Colonic mucosa (tissue), 4 donors: ENCODE results near the gene SMIM29. TPM values are rescaled to one million over a fixed set of nuclear protein-coding genes. Genes with fewer than 3 reads are reported as not detected.
A peak's percentile ranks its signal among the peaks of the same experiment; 100 is the strongest.

Source experiments
- DNase-seq: peaks from one replicate; pipeline ENCODE4 v3.0.0-alpha.2; 2020
- H3K27ac ChIP-seq: fragments of 200-600 bp; one replicate; pipeline ENCODE4 v1.8.0; 2021
- H3K27me3 ChIP-seq: fragments of 200-600 bp; one replicate; pipeline ENCODE4 v1.8.0; 2021
- H3K36me3 ChIP-seq: fragments of 200-600 bp; one replicate; pipeline ENCODE4 v1.8.0; 2021
- H3K4me1 ChIP-seq: fragments of 200-600 bp; one replicate; pipeline ENCODE4 v1.8.0; 2021; ENCODE audit warnings: mild to moderate bottlenecking
- H3K4me3 ChIP-seq: fragments of 200-600 bp; one replicate; pipeline ENCODE4 v1.8.0; 2021
- H3K9ac ChIP-seq, 2 donors: one replicate each; pipeline ENCODE4 v1.7.0; 2013; ENCODE audit warnings: control low read depth in 2 of 2, low read depth in 2 of 2, low read length in 2 of 2
- H3K9me3 ChIP-seq: fragments of 200-600 bp; one replicate; pipeline ENCODE4 v1.8.0; 2021
- intact Hi-C: fragments of 100-400 bp; cut with DNase I; formaldehyde crosslinking; loops from one replicate; pipeline ENCODE4 v1.14.1; 2022
- total RNA-seq, 2 donors: library from RNA; stranded (reverse); fragmentation: NEBNext Ultra II Directional in 1 of 2; extraction: Animal tissue kit (Norgen Biotek cat#: 25700) in 1 of 2; gene quantifications; one replicate each; pipeline ENCODE4 v1.2.1, GENCODE V29; 2021
- TF ChIP-seq, protein P1 (sequence below): fragments of 200-600 bp; IDR thresholded peaks from one replicate; pipeline ENCODE4 v1.8.0; 2022; ENCODE audit warnings: antibody characterized with exemption, mild to moderate bottlenecking
- donor health status: healthy.
- donor health status: DM: no; HTN: no; CAD: no.
- donor health status: DM: no; HTN: no; CAD: no.

Gene SMIM29
- total RNA-seq, 2 donors from 2014 or later, result 8.6 to 12.8 TPM

DNA sequence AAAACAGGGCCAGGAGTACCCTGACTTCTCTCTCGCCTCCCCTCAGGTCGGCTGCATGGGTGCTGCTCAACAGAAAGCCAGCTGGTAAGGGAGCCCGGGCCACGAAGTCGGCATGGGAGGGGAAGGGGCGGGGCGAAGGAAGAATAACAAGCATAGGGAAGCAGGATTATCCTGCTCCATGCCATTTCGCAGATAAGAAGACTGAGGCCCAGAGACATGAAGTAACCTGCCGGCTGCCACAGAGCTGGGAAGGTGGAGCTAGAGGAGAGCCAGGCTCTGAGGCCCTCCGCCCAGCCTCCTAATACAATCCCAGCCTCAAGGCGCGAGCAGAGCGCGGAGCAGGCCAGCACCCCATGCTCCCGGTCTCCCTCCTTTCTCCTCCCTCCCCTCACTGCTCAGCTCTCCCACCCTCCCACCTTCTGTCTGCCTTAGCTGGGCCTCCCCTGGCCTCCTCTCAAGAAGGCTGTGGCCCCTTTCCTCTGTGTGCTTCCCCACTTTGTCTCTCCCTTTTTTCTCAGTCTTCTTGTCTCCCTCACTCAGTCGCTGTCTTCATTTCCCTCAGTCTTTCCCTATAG, 25.3 kb downstream of the SMIM29 start:
- peak; percentile 50 for DNase-seq
- H3K4me1 ChIP-seq, result peaks cover 3% of the 10 kb centered on the region
- intact Hi-C loops, result no loop called here

DNA sequence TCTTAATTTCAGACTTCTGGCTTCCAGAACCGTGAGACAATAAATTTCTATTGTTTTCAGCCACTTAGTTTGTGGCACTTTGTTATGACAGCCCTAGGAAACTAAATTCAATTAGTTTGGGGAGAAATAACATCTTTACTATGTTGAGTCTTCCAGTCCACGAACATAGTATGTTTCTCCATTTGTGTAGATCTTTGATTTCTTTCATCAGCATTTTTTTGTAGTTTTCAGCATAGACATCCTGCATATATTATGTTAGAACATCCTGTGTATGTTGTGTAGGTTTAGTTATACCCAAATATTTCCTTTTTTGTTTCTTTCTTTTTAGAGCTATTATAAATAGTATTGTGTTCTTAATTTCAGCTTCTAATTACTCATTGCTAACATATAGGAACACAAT, 30.1 kb downstream of the SMIM29 start:
- Histone ChIP-seq H3K27ac (no peak overlapping the region), H3K9me3 (no peaks in the 10 kb centered on the region), H3K9ac (no peak overlapping the region), H3K27me3 (no peaks in the 10 kb centered on the region), H3K36me3 (no peaks in the 10 kb centered on the region), H3K4me3 (no peak overlapping the region), H3K4me1 (peaks cover 3% of the 10 kb centered on the region)
- DNase-seq, result no peak
- TF ChIP-seq, protein P1, sequence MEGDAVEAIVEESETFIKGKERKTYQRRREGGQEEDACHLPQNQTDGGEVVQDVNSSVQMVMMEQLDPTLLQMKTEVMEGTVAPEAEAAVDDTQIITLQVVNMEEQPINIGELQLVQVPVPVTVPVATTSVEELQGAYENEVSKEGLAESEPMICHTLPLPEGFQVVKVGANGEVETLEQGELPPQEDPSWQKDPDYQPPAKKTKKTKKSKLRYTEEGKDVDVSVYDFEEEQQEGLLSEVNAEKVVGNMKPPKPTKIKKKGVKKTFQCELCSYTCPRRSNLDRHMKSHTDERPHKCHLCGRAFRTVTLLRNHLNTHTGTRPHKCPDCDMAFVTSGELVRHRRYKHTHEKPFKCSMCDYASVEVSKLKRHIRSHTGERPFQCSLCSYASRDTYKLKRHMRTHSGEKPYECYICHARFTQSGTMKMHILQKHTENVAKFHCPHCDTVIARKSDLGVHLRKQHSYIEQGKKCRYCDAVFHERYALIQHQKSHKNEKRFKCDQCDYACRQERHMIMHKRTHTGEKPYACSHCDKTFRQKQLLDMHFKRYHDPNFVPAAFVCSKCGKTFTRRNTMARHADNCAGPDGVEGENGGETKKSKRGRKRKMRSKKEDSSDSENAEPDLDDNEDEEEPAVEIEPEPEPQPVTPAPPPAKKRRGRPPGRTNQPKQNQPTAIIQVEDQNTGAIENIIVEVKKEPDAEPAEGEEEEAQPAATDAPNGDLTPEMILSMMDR, result no peak
- intact Hi-C loops, result no loop called here

More for the DNA sequence above, 25.3 kb downstream of the SMIM29 start:
- Histone ChIP-seq H3K9me3 (no peaks in the 10 kb centered on the region), H3K9ac (peak overlapping the region; percentile 26 to 36), H3K36me3 (no peaks in the 10 kb centered on the region), H3K27me3 (no peaks in the 10 kb centered on the region), H3K27ac (peak overlapping the region; percentile 56), H3K4me3 (peak overlapping the region; percentile 9)
- TF ChIP-seq, protein P1, result no peak

DNA sequence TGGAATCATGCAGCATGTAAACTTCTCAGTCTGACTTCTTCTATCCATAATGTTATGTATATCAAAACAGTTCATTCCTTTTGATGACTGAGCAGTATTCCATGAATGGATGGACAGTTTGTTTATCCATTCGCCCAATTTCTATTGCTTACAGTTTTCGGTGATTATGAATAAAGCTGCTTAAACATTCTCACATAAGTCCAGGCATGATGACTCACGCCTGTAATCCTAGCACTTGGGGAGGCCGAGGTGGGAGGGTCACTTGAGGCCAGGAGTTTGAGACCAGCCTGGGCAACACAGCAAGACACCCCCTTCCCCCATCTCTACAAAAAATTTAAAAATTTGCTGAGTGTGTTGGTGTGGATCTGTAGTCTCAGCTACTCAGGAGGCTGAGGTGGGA, 35.0 kb downstream of the SMIM29 start:
- Histone ChIP-seq H3K9me3 (no peaks in the 10 kb centered on the region), H3K4me1 (no peaks in the 10 kb centered on the region), H3K36me3 (no peaks in the 10 kb centered on the region), H3K9ac (no peak overlapping the region), H3K4me3 (no peak overlapping the region), H3K27ac (no peak overlapping the region), H3K27me3 (no peaks in the 10 kb centered on the region)
- no peak for DNase-seq
- intact Hi-C loops, result no loop called here
- TF ChIP-seq, protein P1, result no peak

DNA sequence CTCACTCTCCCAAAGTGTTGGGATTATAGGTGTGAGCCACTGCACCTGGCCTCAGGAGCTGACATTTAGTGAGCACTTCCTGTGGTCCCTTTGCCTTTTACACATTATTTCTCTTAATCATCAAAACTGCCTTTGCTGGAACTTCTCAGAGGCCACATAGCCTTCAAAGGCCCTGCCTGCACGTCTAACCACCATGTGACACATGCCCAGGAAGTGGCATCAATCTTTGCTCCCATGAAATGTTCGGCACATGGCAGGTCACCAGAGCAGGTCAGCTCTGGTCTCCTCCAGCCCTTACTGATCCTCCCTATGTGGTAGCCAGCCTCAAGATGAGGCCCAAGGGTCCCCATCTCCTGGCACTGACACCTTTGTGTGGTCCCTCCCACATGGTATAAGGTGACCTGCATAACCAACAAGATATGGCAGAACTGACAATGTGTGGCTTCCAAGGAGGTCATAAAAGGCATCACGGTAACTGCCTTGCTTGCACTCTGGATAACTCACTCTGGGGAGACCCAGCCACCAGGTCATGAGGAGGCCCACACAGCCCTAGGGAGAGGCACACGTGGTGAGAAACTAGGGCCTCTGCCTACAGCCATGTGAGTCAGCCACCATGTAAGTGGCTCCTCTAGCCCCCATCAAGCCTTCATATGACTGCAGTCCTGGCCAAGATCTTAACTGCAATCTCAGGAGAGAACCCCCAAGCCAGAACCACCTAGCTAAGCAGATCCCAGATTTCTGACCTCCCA, 40.9 kb downstream of the SMIM29 start:
- TF ChIP-seq, protein P1, result no peak
- intact Hi-C loops, result no loop called here

DNA sequence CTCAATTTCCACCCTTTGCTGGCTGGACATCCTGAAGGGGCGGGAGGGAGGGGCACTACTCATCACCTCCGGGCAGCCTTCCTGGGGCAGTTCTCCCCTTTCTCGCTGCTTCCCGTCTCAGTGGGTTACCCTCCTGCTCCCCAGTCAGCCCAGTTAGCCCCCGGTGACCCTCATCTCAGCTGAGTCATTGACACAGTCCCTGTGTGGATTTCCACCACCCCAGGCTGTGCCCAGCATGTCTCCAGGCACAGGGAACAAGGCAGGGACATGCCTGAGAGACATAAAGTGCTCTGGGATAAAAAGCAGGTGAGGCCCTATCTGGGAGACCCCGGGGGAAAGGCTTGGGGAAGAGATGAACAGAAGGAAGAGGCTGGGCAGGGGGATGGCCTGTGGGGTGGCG, 42.1 kb downstream of the SMIM29 start:
- H3K4me3 ChIP-seq, result no peak overlapping the region
- H3K36me3 ChIP-seq, result no peaks in the 10 kb centered on the region
- no peaks in the 10 kb centered on the region for H3K27me3 ChIP-seq
- intact Hi-C loops, result no loop called here
- no peaks in the 10 kb centered on the region for H3K9me3 ChIP-seq
- no peak overlapping the region for H3K27ac ChIP-seq
- no peaks in the 10 kb centered on the region for H3K4me1 ChIP-seq
- TF ChIP-seq, protein P1, result no peak
- H3K9ac ChIP-seq, result no peak overlapping the region
- no peak for DNase-seq

More for the DNA sequence above, 40.9 kb downstream of the SMIM29 start:
- H3K27ac ChIP-seq, result no peak overlapping the region
- no peaks in the 10 kb centered on the region for H3K36me3 ChIP-seq
- H3K27me3 ChIP-seq, result no peaks in the 10 kb centered on the region
- H3K4me3 ChIP-seq, result no peak overlapping the region
- DNase-seq, result no peak
- no peaks in the 10 kb centered on the region for H3K4me1 ChIP-seq
- H3K9me3 ChIP-seq, result no peaks in the 10 kb centered on the region
- no peak overlapping the region for H3K9ac ChIP-seq
